ENCODE measurements around the gene SNX14.
"Not testable (repeated sequence)": the region's sequence is repeated elsewhere in the genome, so short reads cannot be mapped to it uniquely, and the experiment has no call there.

Gene SNX14, protein sequence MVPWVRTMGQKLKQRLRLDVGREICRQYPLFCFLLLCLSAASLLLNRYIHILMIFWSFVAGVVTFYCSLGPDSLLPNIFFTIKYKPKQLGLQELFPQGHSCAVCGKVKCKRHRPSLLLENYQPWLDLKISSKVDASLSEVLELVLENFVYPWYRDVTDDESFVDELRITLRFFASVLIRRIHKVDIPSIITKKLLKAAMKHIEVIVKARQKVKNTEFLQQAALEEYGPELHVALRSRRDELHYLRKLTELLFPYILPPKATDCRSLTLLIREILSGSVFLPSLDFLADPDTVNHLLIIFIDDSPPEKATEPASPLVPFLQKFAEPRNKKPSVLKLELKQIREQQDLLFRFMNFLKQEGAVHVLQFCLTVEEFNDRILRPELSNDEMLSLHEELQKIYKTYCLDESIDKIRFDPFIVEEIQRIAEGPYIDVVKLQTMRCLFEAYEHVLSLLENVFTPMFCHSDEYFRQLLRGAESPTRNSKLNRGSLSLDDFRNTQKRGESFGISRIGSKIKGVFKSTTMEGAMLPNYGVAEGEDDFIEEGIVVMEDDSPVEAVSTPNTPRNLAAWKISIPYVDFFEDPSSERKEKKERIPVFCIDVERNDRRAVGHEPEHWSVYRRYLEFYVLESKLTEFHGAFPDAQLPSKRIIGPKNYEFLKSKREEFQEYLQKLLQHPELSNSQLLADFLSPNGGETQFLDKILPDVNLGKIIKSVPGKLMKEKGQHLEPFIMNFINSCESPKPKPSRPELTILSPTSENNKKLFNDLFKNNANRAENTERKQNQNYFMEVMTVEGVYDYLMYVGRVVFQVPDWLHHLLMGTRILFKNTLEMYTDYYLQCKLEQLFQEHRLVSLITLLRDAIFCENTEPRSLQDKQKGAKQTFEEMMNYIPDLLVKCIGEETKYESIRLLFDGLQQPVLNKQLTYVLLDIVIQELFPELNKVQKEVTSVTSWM

DNA sequence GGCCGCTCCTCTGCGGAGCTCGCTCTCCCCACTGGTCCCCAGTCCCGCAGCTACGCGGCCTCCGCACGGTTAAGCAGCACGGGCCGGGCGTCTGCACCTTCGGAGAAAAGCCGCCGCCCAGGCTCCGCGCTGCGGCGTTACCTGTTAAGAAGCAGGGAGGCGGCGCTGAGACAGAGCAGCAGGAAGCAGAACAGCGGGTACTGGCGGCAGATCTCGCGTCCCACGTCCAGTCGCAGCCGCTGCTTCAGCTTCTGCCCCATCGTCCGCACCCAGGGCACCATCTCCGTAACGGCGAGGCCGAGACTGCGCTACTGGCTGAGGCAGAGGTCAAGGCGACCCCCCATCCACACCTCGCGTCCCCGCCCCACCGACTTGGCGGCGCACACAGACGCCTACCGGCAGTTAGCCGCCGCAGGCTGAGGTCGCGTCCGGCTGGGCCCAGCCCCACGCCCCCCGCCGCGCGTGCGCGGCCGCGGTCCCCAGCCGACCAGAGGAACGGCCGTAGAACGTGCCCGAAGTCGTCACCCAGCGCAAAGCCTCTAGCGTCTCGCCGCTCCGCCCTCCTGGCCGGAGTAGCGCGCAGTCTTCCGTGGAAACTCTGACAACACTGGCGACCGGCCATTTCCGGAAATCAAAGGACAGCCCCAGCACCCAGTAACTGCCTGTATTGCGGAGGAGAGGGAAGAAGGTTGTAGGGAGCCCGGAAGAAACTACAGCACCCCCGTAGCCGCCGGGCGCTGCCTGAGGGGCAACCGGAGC, at the start of gene SNX14:
Gene SNX14 (minus strand): TSS at position 421 of the 759 bp plus-strand sequence. CDS start 140 bp downstream, at position 281.
- DNase-seq: peak; percentile 96

- peak; percentile 99 for DNase-seq
Measured at GRCh38 chr6:85642774-85643536, 49.3 kb upstream of the SNX14 start, which contains the start of gene SYNCRIP. Gene SYNCRIP, minus strand, starts transcription at chr6:85642886. Its CDS starts 1,447 bp downstream, at chr6:85641439.

DNA sequence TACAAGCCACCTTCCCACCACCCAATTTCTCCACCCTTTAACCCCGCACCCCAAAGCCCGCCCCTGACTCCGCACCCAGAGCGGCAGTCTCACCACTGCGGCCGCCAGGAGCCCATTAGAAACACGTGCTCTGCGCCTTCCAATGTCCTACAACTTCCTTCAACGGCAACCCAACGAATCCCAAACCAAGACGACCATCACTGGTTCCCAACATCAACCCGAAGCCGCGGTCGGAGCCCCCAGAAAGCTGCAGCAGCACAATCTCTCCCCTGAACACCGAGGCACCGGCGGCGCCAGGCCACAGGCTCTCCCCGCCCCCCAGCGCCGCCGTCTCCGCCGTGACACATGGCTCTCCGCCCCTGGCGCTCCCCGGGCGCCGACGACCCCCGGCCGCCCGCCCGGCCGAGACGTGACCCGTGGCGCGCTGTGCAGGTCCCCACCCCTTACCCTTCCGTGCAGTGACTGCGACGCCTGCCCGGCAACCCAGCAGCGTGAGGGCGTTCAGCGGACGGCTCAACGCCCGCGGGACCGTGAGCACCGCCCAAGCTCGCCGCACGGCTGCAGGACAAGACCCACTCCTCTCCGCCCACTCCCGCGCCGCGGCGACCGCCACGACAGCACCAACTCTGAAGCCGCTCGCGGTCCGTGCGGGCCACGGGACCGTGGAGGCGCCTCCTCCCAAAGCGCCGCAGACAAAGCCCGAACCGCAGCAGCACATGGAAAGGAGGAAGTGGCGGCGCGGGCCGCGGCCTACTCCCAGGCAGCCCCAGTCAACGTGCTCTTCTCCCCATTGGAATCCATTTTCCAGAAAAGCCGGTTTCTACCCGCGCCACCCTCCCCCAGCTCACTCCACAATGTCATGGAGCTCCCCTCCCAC, 48.5 kb upstream of the SNX14 start:
- DNase-seq: peak; percentile 74

- no peak for DNase-seq
Measured at GRCh38 chr6:85641522-85641896, 47.9 kb upstream of the SNX14 start.

- no peak for DNase-seq
Measured at GRCh38 chr6:85640821-85641220, 47.2 kb upstream of the SNX14 start.

- DNase-seq: no peak
Measured at GRCh38 chr6:85637579-85637978, 43.9 kb upstream of the SNX14 start.

DNA sequence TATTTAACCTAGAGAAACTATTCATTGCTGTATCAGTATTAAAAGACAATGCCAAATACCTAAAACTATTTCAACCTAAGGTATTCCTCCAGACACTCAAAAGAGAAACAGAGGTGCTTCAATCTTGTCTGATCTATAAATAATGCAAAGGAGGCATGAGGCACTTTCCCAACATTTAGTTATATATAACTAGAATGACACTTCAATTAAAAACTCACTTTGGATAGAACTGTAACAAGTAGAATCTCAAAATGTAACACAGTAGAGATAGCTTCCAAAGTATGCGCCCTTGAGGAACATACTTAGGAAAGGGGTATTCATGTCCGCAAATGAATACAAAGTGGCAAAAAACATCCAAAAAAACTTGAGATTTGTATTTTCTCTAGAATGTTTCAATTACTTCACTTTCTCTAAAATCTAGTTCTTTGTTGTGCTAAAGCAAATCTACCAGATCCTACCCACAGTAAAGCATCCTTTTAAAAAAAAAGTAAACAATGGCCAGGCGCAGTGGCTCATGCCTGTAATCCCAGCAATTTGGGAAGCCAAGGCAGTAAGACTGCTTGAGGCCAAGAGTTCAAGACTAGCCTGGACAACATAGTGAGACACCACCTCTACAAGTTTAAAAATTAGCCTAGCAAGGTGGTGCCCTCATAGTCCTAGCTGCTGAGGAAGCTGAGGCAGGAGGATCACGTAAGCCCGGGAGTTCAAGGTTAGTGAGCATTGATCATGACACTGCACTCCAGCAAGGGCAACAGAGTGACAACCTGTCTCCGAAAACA, 38.7 kb upstream of the SNX14 start:
- no peak for DNase-seq

DNA sequence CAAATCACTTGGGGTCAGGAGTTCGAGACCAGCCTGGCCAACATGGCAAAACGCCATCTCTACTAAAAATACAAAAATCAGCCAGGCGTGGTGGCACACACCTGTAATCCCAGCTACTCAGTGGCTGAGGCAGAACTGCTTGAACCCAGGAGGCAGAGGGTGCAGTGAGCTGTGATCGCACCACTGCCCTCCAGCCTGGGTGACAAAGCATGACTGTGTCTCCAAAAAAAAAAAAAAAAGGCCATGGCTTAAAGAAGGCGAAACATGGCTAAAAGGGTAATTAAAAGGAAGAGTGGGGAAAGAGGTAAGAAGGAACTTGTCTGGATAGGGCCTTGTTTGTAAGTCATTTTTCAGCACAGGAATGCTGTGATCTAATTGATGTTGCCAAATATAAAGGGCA, 37.5 kb upstream of the SNX14 start:
- not testable (repeated sequence) for DNase-seq

GRCh38 chr6:85628353-85628752, 34.7 kb upstream of the SNX14 start:
- no peak for DNase-seq

DNA sequence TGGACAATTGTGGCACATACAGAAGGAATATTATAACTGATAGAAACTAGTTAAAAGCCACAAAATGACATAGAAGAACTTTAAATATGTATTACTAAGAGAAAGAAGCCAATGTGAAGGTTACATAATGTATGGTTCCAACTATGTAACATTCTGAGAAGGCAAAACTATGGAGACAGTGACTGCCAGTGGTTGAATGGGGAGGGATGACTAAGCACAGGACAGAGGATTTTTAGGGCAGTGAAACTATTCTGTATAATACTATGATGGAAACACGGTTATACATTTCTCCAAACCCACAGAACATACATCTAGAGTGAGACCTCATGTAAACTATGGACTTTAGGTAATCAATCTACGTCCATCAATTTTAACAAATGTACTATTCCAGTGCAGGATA, 26.6 kb upstream of the SNX14 start:
- no peak for DNase-seq

DNA sequence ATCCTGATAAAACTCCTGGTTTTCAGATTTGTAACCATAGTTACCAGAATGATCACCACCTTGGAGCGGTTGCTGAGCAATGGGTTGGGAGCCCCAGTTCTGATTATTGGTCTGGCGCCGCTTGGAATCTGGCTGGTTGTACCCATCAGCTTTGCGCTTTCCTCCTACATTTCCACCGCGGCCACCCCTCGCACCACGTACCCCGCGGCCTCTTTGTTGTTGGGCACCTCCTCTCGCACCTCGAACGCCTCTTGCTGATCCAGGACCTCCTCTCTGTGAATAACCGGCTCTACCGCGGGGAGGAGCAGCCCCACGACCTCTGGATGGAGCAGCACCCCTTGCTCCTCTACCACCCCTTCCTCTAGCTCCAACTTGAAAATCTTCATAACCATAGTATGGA, 21.1 kb upstream of the SNX14 start:
- DNase-seq: no peak

DNA sequence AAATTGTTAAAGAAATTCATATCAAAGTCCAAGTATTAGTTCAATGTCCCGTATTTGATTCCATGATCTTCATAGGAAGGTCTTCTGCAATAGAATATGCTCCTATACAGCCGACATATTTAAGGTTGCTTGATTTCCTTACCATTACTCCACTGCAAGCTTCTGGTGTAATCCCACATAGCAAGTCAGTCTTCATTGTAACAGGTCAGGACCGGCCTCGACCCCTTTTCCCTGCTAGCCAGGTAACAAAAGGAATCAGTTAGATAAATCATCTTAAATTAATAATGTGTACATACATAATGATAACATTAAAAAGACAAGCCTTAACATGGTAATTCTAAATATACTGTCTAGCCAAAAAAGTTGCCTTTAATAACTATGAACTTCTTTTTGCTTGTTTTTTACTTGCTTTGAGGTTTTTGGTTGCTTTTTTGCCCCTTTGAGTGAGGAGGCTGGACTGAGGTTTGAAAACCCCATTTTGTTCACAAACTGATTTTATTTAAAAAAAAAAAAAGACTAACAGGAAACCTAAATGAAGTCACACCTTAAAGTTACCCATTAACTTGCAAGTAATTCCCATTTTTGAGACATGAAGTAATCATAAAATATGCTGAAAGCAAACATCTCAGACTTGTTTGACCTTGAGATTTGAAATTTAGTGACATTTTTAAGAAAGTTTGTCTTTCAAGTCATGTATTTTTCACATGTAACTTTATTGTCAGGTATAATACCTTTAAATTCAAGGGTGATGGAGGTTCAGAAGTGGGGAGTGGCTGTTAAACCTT, 19.2 kb upstream of the SNX14 start:
- no peak for DNase-seq

DNA sequence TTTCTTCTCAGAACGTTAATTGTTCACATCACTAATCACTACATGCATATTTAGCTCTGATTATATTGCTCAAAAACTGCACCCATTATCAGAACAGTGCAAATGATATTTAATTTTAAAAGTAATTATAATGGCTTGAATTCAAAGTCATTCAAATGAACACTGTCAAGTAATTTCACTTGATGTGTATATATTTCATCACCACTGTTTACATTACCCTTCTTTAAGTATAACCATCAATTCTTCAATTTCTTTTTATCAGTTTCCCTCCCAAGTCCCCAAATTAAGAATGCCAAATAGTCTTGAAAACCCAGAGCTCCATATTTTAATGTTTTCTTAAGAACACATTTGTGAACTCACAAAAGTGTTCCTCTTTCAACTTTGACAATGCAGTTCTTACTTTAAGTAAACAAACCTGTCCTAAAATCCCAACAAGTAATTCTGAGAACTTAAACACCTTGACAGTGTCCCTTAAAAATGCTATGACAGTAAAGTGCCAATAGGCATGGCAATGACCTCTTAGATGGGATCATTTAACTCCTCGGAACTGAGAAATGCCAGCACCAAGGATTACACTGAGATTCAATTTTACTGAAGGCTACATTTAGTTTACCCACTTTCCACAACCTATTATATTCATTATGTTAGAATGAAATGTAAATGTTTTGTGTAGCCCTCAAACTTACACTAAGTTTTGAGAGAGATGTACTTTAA, 16.7 kb upstream of the SNX14 start:
- no peak for DNase-seq

- DNase-seq: no peak
Measured at GRCh38 chr6:85602100-85602499, 8.4 kb upstream of the SNX14 start.

- DNase-seq: no peak
Measured at GRCh38 chr6:85600713-85601313, 7.2 kb upstream of the SNX14 start.

GRCh38 chr6:85594197-85594930, 706 bp upstream of the SNX14 start:
- DNase-seq: no peak

- no peak for DNase-seq
Measured at GRCh38 chr6:85592033-85592432, 1.6 kb downstream of the SNX14 start.

DNA sequence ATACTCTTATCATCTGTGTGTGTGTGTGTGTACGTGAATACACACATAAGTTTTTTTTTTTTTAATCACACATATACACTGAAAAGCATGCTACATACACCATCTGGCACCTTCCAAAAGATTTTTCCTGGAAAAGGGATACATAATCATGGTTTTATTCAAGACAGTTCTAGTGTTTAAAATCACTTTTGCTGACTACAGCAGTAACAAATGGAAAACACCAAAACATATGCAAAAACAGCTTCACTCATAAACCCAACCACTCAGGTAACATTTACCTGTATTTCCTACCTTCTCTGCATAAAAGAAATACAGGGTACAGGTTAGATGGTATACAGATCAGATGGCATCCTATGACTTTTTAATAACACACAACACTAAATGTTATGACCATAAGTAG, 2.5 kb downstream of the SNX14 start:
- DNase-seq: no peak

Data from right hindlimb (tissue), 1 donor.